Stimulated activated CD8-positive, alpha-beta memory T cell treated with anti-CD3 and anti-CD28 coated beads, Interleukin-4, amount 100 ng/mL, for 24 hours (primary cell): ENCODE measurements around the gene TGM2.

Experiments
- DNase-seq: peaks from one replicate; pipeline ENCODE4 v3.0.0-alpha.2; 2020; ENCODE audit warnings: low read depth

TGM2 gene

DNA sequence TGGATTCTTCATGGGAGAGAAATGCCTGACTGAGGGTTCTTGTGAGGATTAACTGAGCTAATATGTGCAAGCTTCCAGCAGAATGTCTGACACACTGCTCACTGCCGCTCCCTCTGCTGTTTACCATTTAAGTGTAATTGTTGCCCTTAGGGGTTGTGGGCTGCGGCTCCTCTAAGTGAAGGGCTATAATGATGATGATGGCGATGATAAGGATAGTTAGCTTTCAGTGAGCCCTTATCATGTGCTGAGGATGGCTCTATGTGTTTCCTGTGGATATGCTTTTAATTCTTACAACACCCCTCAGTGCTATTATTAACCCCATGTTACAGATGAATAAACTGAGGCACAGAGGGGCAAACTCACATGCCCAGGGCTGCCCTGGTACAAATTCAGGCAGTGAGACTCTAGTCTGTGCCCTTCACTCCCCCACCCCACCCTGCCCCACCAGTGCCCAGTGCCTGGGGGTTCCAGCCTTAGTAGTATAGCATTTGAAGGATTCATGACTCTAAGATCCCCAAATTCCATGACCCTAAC lies 33.4 kb downstream of the TGM2 start:
- no peak for DNase-seq

DNA sequence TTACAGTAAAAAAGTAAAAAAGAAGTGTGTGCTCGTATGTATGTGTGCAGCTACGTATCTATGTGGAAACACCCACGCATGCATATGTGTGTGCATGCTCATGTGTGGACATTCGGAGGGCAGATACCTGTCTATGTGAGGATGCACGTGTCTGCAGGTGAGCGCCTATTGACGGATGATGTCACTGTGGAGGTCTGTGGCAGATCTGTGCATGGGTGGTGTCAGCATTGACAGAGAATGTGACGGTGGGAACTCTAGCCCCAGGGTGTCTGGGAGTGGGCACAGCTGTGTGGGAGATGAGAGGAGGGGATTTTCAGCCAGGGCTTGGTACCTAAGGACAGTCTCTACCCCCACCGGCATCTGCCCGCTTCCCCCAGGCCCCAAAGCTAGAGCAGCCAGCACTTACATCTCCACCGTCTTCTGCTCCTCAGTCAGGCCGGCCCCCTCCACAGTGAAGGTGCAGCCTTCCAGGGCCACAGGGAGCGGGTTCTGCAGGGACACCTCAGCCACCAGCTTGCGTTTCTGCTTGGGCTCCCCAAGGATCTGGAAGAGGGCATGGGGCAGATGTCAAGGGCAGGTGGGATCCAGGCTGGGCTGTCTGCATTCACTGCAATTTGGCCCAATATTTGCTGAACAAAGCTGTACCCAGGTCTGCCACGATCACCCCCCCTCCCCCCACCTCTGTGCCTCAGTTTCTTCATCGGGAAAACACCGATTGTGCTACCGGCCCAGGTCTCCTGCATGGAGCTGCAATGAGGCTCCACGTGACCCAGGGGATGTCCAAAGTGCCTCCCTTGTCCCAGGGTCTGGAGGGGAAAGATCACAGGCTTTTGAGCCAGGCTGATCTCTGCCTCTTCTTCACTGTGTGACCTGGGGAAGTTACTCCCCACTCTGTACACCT lies 34.1 kb downstream of the TGM2 start:
- DNase-seq: no peak

DNA sequence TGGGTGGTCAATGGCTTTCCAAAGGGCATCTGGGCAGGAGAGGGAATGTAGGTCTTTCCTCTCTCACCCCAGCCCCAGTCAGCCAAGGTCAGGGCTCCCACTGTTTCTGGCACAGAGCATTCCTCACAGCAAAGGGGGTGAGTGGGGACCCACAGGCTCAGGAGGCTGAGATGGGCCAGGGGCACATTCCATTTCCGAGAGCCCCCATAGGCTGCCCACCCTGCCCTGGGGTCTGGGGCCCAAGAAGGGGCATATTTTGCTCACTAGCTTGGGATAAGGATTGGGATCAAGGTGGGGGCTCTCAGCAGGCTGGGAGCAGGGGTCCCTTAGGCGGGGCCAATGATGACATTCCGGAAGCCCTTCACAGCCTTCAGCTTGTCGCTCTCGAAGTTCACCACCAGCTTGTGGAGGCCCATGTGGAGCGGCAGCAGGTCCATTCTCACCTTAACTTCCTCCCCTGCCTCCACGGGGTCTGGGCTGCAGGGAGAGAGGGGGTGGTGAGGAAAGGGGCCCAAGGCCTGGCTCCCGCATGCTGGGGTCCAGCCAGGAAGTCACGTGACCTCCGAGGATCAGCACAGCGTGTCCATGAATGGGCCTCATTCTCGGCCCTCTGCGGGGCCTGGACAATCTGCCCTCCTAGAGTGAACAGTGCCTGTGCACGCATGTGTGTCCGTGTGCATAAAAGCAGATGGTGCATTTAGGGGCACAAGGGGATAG lies 35.0 kb downstream of the TGM2 start:
- no peak for DNase-seq

DNA sequence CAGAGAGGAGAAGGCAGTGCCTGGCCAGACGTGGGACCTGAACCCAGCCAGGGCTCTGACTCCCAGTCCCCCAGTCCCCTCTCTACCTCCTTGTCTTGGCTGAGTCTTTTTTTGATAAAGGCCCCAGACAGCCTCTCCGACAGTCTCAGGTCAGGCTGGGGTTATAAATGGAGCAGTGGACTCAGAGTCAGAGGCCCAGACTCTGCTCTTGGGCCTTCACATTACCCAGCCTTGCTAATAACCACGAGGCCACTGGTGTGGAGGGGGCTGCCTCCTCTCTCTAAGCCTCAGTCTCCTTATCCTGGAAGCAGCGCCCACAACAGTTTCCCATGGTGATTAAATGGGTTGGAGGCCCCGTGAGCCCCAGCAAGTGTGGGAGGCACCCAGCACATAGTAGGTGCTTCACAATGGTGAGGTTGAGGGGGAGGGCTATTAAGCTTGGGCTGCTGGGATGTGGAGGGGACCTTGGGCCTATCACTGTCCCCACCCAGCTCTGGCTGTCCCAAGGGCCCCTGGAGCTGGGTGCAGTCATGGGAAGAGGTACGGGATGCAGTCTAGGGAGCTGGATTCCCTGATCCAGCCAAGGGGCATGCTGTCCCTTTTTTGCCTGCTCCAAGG lies 35.7 kb downstream of the TGM2 start:
- DNase-seq: no peak

- DNase-seq: no peak
These were observed 36.4 kb downstream of the TGM2 start for GRCh38 chr20:38128691-38129090.

DNA sequence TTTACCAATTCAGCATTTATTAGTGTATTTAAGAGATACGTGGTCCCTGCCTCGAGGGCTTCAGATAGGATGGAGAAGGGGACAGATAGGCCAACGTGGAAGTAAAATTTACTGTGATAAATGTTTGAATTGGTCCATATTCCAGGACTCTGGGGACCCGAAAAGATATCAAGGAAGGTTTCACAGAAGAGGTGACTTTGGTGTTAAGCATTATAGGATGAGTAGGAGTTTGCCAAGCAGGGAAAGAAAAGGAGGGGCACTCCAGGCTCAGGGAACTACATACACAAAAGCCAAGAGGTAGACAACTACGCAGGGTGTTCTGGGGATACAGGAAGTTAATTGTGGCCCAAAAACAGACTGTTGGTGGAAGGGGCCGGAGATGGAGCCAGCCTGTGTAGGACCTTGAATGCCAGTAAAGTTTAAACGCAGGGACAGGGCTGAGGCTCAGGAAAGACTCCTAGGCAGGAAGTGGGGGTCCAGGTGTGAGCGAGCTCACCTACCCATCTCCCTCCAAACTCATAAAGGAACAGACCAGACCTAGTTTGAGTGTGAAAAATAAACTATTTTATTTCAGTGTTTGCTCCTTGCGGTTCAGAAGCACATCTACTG lies 37.0 kb downstream of the TGM2 start:
- no peak for DNase-seq

- no peak for DNase-seq
These were observed 38.0 kb downstream of the TGM2 start for GRCh38 chr20:38126932-38127621.

- DNase-seq: no peak
These were observed 38.7 kb downstream of the TGM2 start for GRCh38 chr20:38126146-38126921.

- no peak for DNase-seq
These were observed 39.7 kb downstream of the TGM2 start for GRCh38 chr20:38125157-38126056.

- no peak for DNase-seq
These were observed 42.0 kb downstream of the TGM2 start for GRCh38 chr20:38123021-38123587.

GRCh38 chr20:38121741-38122140 lies 43.3 kb downstream of the TGM2 start:
- no peak for DNase-seq

GRCh38 chr20:38120625-38120988 lies 44.5 kb downstream of the TGM2 start:
- DNase-seq: no peak

- DNase-seq: no peak
These were observed 45.6 kb downstream of the TGM2 start for GRCh38 chr20:38119446-38119845.

DNA sequence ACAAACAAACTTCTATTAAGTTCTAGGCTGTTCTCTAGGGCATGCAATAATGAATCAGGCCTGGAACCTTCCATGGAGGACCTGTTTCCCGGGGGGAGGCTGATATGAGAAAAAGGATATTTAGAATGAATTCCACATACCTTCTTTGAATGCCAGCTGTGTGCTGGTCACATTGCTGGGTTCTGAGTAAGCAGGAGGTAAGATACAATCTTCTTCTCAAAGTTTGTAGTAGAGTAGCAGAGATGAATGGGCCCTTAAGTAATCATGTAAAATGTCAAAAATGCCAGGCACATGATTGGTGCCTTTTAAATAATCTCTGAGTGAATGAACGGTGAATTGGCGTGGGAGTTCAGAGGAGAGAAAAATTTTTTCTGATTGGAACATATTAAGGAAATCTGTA lies 47.4 kb downstream of the TGM2 start:
- DNase-seq: no peak

- no peak for DNase-seq
These were observed 47.9 kb downstream of the TGM2 start for GRCh38 chr20:38117205-38117604.

GRCh38 chr20:38116409-38117165 lies 48.5 kb downstream of the TGM2 start:
- DNase-seq: no peak

GRCh38 chr20:38115896-38116295 lies 49.2 kb downstream of the TGM2 start:
- DNase-seq: no peak

DNA sequence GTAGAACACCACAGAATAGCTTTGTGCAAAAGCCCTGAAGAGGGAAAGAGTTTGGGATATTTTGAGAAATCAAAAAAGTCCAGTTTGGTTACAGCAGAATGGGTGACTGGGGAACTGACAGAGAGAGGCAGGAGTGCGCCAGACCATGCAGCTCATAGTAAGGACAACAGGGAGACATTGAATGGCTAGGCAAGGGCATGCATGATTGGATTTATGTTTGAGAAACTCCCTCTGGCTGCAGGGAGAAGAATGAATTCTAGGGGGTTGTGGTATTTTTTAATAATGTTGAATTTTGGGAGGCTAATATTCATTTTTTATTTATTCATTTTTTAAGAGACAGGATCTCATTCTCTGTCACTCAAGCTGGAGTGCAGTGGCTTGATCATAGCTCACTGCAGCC lies 49.9 kb downstream of the TGM2 start:
- DNase-seq: no peak

GRCh38 chr20:38114353-38114791 lies 50.7 kb downstream of the TGM2 start:
- DNase-seq: no peak
